SK-N-MC (cell line): ENCODE results near the gene RALGAPA2.
A peak's percentile ranks its signal among the peaks of the same experiment; 100 is the strongest.

Source experiments
- DNase-seq: peaks from one replicate; pipeline ENCODE4 v3.0.0-alpha.2; 2011; ENCODE audit warnings: low read depth, low spot score
- H3K27ac ChIP-seq: fragments of 200-600 bp; sonication (generic); 2 replicates; pipeline ENCODE4 v1.5.1; 2016; ENCODE audit warnings: mixed run types
- H3K36me3 ChIP-seq: fragments of 200-600 bp; sonication (generic); 2 replicates; pipeline ENCODE4 v1.6.1; 2017; ENCODE audit warnings: antibody characterized with exemption, low read length, mixed read lengths; ENCODE audit not compliant: insufficient read depth
- H3K4me3 ChIP-seq: fragments of 200-600 bp; sonication (generic); 2 replicates; pipeline ENCODE4 v1.5.1; 2016
- H3K9ac ChIP-seq: fragments of 200-600 bp; sonication (generic); 2 replicates; pipeline ENCODE4 v1.8.0; 2017; ENCODE audit warnings: mixed run types, mixed read lengths; ENCODE audit not compliant: insufficient read length
- H3K9me3 ChIP-seq: fragments of 200-600 bp; sonication (generic); 2 replicates; pipeline ENCODE4 v1.6.1; 2017; ENCODE audit warnings: low read depth, mild to moderate bottlenecking, antibody characterized with exemption, low read length, moderate library complexity, mixed read lengths
- EZH2 ChIP-seq: fragments of 200-600 bp; sonication (generic); IDR thresholded peaks from one replicate; pipeline ENCODE4 v1.6.1; 2017; ENCODE audit warnings: antibody characterized with exemption
- FOXP2 ChIP-seq: optimal IDR thresholded peaks from 2 replicates; pipeline ENCODE3; 2011; ENCODE audit warnings: mild to moderate bottlenecking, moderate library complexity; ENCODE audit not compliant: insufficient read depth; ENCODE audit errors: extremely low read length, control extremely low read depth
- POLR2AphosphoS5 ChIP-seq: IDR thresholded peaks from 2 replicates; pipeline ENCODE4 v1.6.1; 2012; ENCODE audit warnings: mild to moderate bottlenecking, low read depth, low read length, borderline replicate concordance

RALGAPA2 gene

GRCh38 chr20:20578838-20579237 is 133.6 kb downstream of the RALGAPA2 start:
- no peaks in the 10 kb centered on the region for H3K36me3 ChIP-seq
- H3K4me3 ChIP-seq = no peak overlapping the region
- DNase-seq = no peak
- H3K9me3 ChIP-seq = no peaks in the 10 kb centered on the region
- H3K9ac ChIP-seq = no peak overlapping the region
- TF ChIP-seq FOXP2 = no peak
- no peak for TF ChIP-seq EZH2
- TF ChIP-seq POLR2AphosphoS5 = no peak
- H3K27ac ChIP-seq = no peak overlapping the region

- Histone ChIP-seq H3K4me3 (no peak overlapping the region), H3K27ac (no peak overlapping the region), H3K9ac (no peak overlapping the region), H3K9me3 (no peaks in the 10 kb centered on the region), H3K36me3 (no peaks in the 10 kb centered on the region)
- TF ChIP-seq EZH2 = no peak
- TF ChIP-seq POLR2AphosphoS5 = no peak
- no peak for TF ChIP-seq FOXP2
- DNase-seq = no peak
Observed at GRCh38 chr20:20573797-20574196, 138.6 kb downstream of the RALGAPA2 start.

GRCh38 chr20:20571068-20571780 is 141.2 kb downstream of the RALGAPA2 start:
- TF ChIP-seq EZH2 = no peak
- TF ChIP-seq POLR2AphosphoS5 = no peak
- TF ChIP-seq FOXP2 = no peak
- Histone ChIP-seq H3K36me3 (no peaks in the 10 kb centered on the region), H3K27ac (no peak overlapping the region), H3K9ac (no peak overlapping the region), H3K4me3 (no peak overlapping the region), H3K9me3 (no peaks in the 10 kb centered on the region)
- no peak for DNase-seq

- Histone ChIP-seq H3K9me3 (no peaks in the 10 kb centered on the region), H3K36me3 (no peaks in the 10 kb centered on the region), H3K9ac (no peak overlapping the region), H3K4me3 (no peak overlapping the region), H3K27ac (no peak overlapping the region)
- DNase-seq = peak; percentile 14
- TF ChIP-seq EZH2 (no peak), POLR2AphosphoS5 (no peak), FOXP2 (no peak)
Observed at GRCh38 chr20:20568604-20569205, 143.7 kb downstream of the RALGAPA2 start.

- DNase-seq = no peak
- H3K9me3 ChIP-seq = no peaks in the 10 kb centered on the region
Observed at GRCh38 chr20:20567712-20568111, 144.7 kb downstream of the RALGAPA2 start.

GRCh38 chr20:20566516-20566915 is 145.9 kb downstream of the RALGAPA2 start:
- Histone ChIP-seq H3K27ac (no peak overlapping the region), H3K9ac (no peak overlapping the region), H3K4me3 (no peak overlapping the region), H3K9me3 (no peaks in the 10 kb centered on the region), H3K36me3 (no peaks in the 10 kb centered on the region)
- no peak for DNase-seq
- TF ChIP-seq FOXP2 (no peak), EZH2 (no peak), POLR2AphosphoS5 (no peak)

More at GRCh38 chr20:20567712-20568111, 144.7 kb downstream of the RALGAPA2 start:
- H3K9ac ChIP-seq = no peak overlapping the region
- no peak overlapping the region for H3K27ac ChIP-seq
- H3K36me3 ChIP-seq = no peaks in the 10 kb centered on the region
- no peak overlapping the region for H3K4me3 ChIP-seq
- no peak for TF ChIP-seq EZH2
- no peak for TF ChIP-seq FOXP2
- TF ChIP-seq POLR2AphosphoS5 = no peak

GRCh38 chr20:20564279-20564678 is 148.2 kb downstream of the RALGAPA2 start:
- DNase-seq = no peak

GRCh38 chr20:20562507-20562906 is 149.9 kb downstream of the RALGAPA2 start:
- no peaks in the 10 kb centered on the region for H3K36me3 ChIP-seq
- TF ChIP-seq FOXP2 = no peak
- TF ChIP-seq POLR2AphosphoS5 = no peak
- TF ChIP-seq EZH2 = no peak
- no peak overlapping the region for H3K27ac ChIP-seq
- no peaks in the 10 kb centered on the region for H3K9me3 ChIP-seq
- no peak for DNase-seq
- H3K9ac ChIP-seq = no peak overlapping the region
- H3K4me3 ChIP-seq = no peak overlapping the region

More at GRCh38 chr20:20564279-20564678, 148.2 kb downstream of the RALGAPA2 start:
- Histone ChIP-seq H3K4me3 (no peak overlapping the region), H3K36me3 (no peaks in the 10 kb centered on the region), H3K27ac (no peak overlapping the region), H3K9me3 (no peaks in the 10 kb centered on the region), H3K9ac (no peak overlapping the region)
- TF ChIP-seq POLR2AphosphoS5 (no peak), FOXP2 (no peak), EZH2 (no peak)
